GM12865 (cell line): ENCODE measurements around the gene DOCK2.

ENCODE experiments used
- DNase-seq: peaks from one replicate; pipeline ENCODE4 v3.0.0; 2010; ENCODE audit warnings: low read depth
- H3K4me3 ChIP-seq: 2 replicates; pipeline ENCODE4 v1.5.1; 2011; ENCODE audit warnings: mild to moderate bottlenecking, low read depth, low read length, control low read depth
- TF ChIP-seq, protein P1 (sequence below): IDR thresholded peaks from 2 replicates; pipeline ENCODE4 v1.5.1; 2011; ENCODE audit warnings: low read length, control low read depth, low read depth, inconsistent platforms; ENCODE audit not compliant: insufficient read depth; ENCODE audit errors: missing control alignments

Gene DOCK2

DNA sequence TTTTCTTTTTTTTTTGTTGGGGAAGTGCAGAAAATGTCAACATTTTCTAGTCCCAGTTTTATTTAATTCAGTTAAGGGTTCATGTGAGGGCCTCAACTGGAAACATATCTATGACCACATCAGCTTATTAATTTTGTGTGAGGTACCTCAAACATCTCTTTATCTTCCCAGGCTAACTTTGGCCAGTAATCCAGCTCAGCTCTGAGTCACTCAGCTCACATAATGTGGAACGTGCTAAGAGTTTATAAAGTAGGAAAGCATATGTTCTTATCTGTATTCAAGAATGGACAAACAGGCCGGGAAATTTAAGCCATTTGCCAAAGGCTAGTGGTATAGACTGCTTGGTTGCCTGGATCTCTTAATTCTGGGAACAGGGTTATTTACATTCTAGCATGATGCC is 224.9 kb downstream of the DOCK2 start:
- TF ChIP-seq, protein P1, sequence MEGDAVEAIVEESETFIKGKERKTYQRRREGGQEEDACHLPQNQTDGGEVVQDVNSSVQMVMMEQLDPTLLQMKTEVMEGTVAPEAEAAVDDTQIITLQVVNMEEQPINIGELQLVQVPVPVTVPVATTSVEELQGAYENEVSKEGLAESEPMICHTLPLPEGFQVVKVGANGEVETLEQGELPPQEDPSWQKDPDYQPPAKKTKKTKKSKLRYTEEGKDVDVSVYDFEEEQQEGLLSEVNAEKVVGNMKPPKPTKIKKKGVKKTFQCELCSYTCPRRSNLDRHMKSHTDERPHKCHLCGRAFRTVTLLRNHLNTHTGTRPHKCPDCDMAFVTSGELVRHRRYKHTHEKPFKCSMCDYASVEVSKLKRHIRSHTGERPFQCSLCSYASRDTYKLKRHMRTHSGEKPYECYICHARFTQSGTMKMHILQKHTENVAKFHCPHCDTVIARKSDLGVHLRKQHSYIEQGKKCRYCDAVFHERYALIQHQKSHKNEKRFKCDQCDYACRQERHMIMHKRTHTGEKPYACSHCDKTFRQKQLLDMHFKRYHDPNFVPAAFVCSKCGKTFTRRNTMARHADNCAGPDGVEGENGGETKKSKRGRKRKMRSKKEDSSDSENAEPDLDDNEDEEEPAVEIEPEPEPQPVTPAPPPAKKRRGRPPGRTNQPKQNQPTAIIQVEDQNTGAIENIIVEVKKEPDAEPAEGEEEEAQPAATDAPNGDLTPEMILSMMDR, result no peak
- DNase-seq, result no peak
- H3K4me3 ChIP-seq, result no peak overlapping the region

GRCh38 chr5:169862391-169862811 is 225.3 kb downstream of the DOCK2 start:
- no peak overlapping the region for H3K4me3 ChIP-seq
- DNase-seq, result no peak
- TF ChIP-seq, protein P1, result no peak

DNA sequence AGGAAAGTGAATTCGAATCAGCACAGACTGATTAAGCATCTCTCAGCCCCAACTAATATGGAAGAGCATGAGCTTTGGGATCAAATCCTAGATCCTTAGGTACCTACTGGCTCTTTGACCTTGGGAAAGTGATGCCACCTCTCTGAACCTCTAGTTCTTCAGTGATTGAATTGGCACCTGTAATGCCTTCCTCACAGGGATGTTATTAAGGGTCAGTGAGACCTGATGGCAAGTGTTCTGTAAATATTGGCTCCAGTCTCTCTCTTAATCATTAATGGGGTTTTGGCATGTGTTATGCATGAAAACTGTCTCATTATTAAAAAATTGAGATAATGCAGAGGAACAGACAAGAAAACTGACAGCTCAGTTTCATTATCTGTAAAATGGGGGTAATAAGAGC is 227.4 kb downstream of the DOCK2 start:
- TF ChIP-seq, protein P1, result no peak
- no peak overlapping the region for H3K4me3 ChIP-seq

GRCh38 chr5:169867347-169867746 is 230.3 kb downstream of the DOCK2 start:
- TF ChIP-seq, protein P1, result no peak
- no peak overlapping the region for H3K4me3 ChIP-seq
- no peak for DNase-seq

More for the DNA sequence above, 227.4 kb downstream of the DOCK2 start:
- no peak for DNase-seq

GRCh38 chr5:169869066-169869465 is 232.0 kb downstream of the DOCK2 start:
- TF ChIP-seq, protein P1, result no peak
- no peak for DNase-seq
- H3K4me3 ChIP-seq, result no peak overlapping the region

DNA sequence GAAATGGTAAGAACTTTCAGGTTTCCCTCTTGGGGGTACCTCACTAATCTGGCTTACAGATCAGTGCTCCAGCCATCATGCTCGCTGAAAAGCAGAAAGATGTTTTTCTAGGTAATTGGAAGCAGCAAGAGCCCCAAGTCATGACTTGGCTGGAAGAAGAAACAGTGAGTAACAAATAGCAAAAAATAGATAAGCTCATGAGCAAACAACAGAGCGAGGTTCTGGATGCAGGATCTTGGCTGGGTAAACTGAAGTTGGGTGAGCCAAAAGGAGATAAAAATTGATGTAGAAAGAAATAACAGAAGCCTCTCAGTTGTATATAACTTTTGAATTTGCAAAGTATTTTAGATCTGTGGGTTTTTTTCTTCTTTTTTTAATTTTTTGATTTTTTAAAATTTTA is 233.1 kb downstream of the DOCK2 start:
- TF ChIP-seq, protein P1, result no peak
- no peak for DNase-seq
- no peak overlapping the region for H3K4me3 ChIP-seq

DNA sequence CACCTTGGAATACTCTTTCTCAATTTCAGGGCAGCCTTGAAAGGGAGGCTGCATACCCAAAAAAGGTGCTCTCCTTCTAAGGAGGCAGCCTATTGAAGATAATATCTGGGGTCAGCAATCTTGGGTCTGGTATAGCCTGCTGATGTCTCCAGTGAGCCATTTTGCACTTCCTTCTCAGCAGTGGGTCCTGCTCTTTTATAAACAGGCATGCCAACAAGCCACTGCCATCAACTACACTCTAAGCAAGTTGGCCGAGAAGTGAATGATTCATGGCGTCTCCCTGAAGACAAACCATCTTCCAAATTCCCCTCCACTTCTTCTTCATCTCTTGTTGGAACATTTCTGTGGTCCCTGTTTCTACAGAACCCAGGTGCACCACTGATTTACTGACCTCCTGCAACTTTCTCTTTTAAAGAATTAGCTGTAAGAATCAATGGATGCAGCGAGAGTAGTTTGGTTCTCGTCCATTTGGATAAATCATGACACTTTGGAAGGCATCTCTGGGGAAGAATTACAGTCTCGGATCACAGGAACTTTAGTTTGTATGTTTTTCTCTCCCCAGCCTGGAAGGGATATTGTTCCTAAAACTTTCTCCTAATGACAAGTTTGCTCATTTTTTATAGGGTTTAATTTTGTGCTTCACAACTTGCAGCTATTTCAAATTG is 234.9 kb downstream of the DOCK2 start:
- TF ChIP-seq, protein P1, result no peak
- DNase-seq, result no peak
- H3K4me3 ChIP-seq, result no peak overlapping the region
